Gastrocnemius medialis (tissue), 4 donors: Measurements from ENCODE around the gene THEM5.

Source experiments
- POLR2A ChIP-seq, 2 donors: fragments of 450-650 bp; IDR thresholded peaks; one replicate each; pipeline ENCODE4 v1.6.1; 2017; ENCODE audit warnings: antibody characterized with exemption in 2 of 2, mild to moderate bottlenecking in 2 of 2, moderate library complexity in 2 of 2
- TF ChIP-seq, protein P1 (sequence below), 5 experiments: fragments of 450-650 bp in 3 of 5; fragments of 200-600 bp in 2 of 5; sonication (generic) in 2 of 5; IDR thresholded peaks in 4 of 5; conservative IDR thresholded peaks in 1 of 5; 1 replicate in 4 of 5; 2 replicates in 1 of 5; pipeline ENCODE4 v1.5.1; 2016 to 2019; ENCODE audit warnings: antibody characterized with exemption in 5 of 5, mild to moderate bottlenecking in 3 of 5, moderate library complexity in 3 of 5

DNA sequence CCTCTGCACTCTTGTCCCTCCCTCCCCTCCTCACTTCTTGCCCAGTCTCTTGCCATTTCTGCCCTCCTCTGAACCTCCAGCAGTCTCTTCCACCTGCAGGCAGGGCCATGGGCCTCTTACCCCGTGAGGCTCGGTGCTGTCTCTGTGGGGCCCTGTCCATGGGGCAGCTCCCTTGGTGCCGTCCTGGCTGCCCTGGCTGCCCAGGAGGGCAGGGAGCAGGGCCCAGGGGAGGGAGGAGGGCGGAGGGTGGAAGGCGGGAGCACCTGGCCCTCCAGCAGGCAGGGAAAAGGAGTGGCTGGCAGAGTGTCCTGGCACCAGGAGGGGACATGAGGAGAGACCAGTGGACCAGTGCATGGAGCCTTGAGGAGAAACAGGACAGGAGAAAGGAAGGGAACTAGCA lies 21.9 kb downstream of the THEM5 start, which contains the start of gene RORC:
- TF ChIP-seq, protein P1, sequence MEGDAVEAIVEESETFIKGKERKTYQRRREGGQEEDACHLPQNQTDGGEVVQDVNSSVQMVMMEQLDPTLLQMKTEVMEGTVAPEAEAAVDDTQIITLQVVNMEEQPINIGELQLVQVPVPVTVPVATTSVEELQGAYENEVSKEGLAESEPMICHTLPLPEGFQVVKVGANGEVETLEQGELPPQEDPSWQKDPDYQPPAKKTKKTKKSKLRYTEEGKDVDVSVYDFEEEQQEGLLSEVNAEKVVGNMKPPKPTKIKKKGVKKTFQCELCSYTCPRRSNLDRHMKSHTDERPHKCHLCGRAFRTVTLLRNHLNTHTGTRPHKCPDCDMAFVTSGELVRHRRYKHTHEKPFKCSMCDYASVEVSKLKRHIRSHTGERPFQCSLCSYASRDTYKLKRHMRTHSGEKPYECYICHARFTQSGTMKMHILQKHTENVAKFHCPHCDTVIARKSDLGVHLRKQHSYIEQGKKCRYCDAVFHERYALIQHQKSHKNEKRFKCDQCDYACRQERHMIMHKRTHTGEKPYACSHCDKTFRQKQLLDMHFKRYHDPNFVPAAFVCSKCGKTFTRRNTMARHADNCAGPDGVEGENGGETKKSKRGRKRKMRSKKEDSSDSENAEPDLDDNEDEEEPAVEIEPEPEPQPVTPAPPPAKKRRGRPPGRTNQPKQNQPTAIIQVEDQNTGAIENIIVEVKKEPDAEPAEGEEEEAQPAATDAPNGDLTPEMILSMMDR (IDR thresholded peaks at IDR 0.05 in 4 of 5, conservative IDR thresholded peaks at IDR 0.05 in 1 of 5) = no peak
- TF ChIP-seq POLR2A (IDR thresholded peaks at IDR 0.05) = peak; percentile 82 to 88
